ES-I3 (cell line): ENCODE measurements around the gene CDK19.
A peak's percentile ranks its signal among the peaks of the same experiment; 100 is the strongest.

Source experiments
- H3K36me3 ChIP-seq: 2 replicates; pipeline ENCODE4 v1.6.1; 2013; ENCODE audit warnings: mild to moderate bottlenecking, low read length, control low read depth, moderate library complexity; ENCODE audit not compliant: insufficient read depth
- H3K4me1 ChIP-seq: 2 replicates; pipeline ENCODE4 v1.6.1; 2013; ENCODE audit warnings: mild to moderate bottlenecking, control low read depth, low read length; ENCODE audit not compliant: insufficient read depth
- H3K9ac ChIP-seq: 2 replicates; pipeline ENCODE4 v1.6.1; 2013; ENCODE audit warnings: low read depth, mild to moderate bottlenecking, low read length, moderate library complexity
- H3K9me3 ChIP-seq: 2 replicates; pipeline ENCODE4 v1.6.1; 2013; ENCODE audit warnings: mild to moderate bottlenecking, low read length, moderate library complexity; ENCODE audit not compliant: control insufficient read depth, insufficient read depth

The CDK19 gene

GRCh38 chr6:110658631-110659211 lies 156.5 kb downstream of the CDK19 start:
- Histone ChIP-seq H3K4me1 (no peaks in the 10 kb centered on the region), H3K36me3 (no peaks in the 10 kb centered on the region), H3K9me3 (no peaks in the 10 kb centered on the region), H3K9ac (no peak overlapping the region)

GRCh38 chr6:110656492-110656891 lies 158.8 kb downstream of the CDK19 start:
- H3K36me3 ChIP-seq: no peaks in the 10 kb centered on the region
- no peaks in the 10 kb centered on the region for H3K9me3 ChIP-seq
- no peaks in the 10 kb centered on the region for H3K4me1 ChIP-seq
- no peak overlapping the region for H3K9ac ChIP-seq

GRCh38 chr6:110655821-110656220 lies 159.4 kb downstream of the CDK19 start:
- Histone ChIP-seq H3K9me3 (no peaks in the 10 kb centered on the region), H3K9ac (no peak overlapping the region), H3K4me1 (no peaks in the 10 kb centered on the region), H3K36me3 (no peaks in the 10 kb centered on the region)

- Histone ChIP-seq H3K4me1 (no peaks in the 10 kb centered on the region), H3K9ac (no peak overlapping the region), H3K9me3 (no peaks in the 10 kb centered on the region), H3K36me3 (no peaks in the 10 kb centered on the region)
These were observed 161.0 kb downstream of the CDK19 start for GRCh38 chr6:110654096-110654820.

- Histone ChIP-seq H3K36me3 (no peaks in the 10 kb centered on the region), H3K9me3 (no peaks in the 10 kb centered on the region), H3K9ac (no peak overlapping the region), H3K4me1 (no peaks in the 10 kb centered on the region)
These were observed 161.9 kb downstream of the CDK19 start for GRCh38 chr6:110653381-110653780.

- Histone ChIP-seq H3K4me1 (no peaks in the 10 kb centered on the region), H3K9ac (no peak overlapping the region), H3K36me3 (no peaks in the 10 kb centered on the region), H3K9me3 (no peaks in the 10 kb centered on the region)
These were observed 162.7 kb downstream of the CDK19 start for GRCh38 chr6:110652520-110652919.

GRCh38 chr6:110650755-110651154 lies 164.5 kb downstream of the CDK19 start:
- H3K4me1 ChIP-seq: no peaks in the 10 kb centered on the region
- no peaks in the 10 kb centered on the region for H3K9me3 ChIP-seq
- no peaks in the 10 kb centered on the region for H3K36me3 ChIP-seq
- no peak overlapping the region for H3K9ac ChIP-seq

- Histone ChIP-seq H3K9me3 (no peaks in the 10 kb centered on the region), H3K4me1 (no peaks in the 10 kb centered on the region), H3K9ac (no peak overlapping the region), H3K36me3 (no peaks in the 10 kb centered on the region)
These were observed 165.6 kb downstream of the CDK19 start for GRCh38 chr6:110649704-110650103.

- H3K9ac ChIP-seq: peak overlapping the region; percentile 15; the same call in 1 of the 2 replicates
- H3K36me3 ChIP-seq: no peaks in the 10 kb centered on the region
- H3K9me3 ChIP-seq: no peaks in the 10 kb centered on the region
- no peaks in the 10 kb centered on the region for H3K4me1 ChIP-seq
These were observed 168.0 kb downstream of the CDK19 start for GRCh38 chr6:110646951-110647910.

- H3K4me1 ChIP-seq: no peaks in the 10 kb centered on the region
- H3K9me3 ChIP-seq: no peaks in the 10 kb centered on the region
- no peaks in the 10 kb centered on the region for H3K36me3 ChIP-seq
- H3K9ac ChIP-seq: no peak overlapping the region
These were observed 168.9 kb downstream of the CDK19 start for GRCh38 chr6:110646419-110646698.

- H3K9ac ChIP-seq: no peak overlapping the region
- H3K36me3 ChIP-seq: no peaks in the 10 kb centered on the region
- H3K4me1 ChIP-seq: no peaks in the 10 kb centered on the region
- H3K9me3 ChIP-seq: no peaks in the 10 kb centered on the region
These were observed 169.4 kb downstream of the CDK19 start for GRCh38 chr6:110645685-110646418.

GRCh38 chr6:110643175-110643574 lies 172.1 kb downstream of the CDK19 start:
- Histone ChIP-seq H3K4me1 (no peaks in the 10 kb centered on the region), H3K9ac (no peak overlapping the region), H3K36me3 (no peaks in the 10 kb centered on the region)

GRCh38 chr6:110642711-110643110 lies 172.6 kb downstream of the CDK19 start:
- H3K4me1 ChIP-seq: no peaks in the 10 kb centered on the region
- H3K9me3 ChIP-seq: no peaks in the 10 kb centered on the region; the same call in 1 of the 2 replicates
- H3K36me3 ChIP-seq: no peaks in the 10 kb centered on the region
- no peak overlapping the region for H3K9ac ChIP-seq

More at GRCh38 chr6:110643175-110643574, 172.1 kb downstream of the CDK19 start:
- no peaks in the 10 kb centered on the region; the same call in 1 of the 2 replicates for H3K9me3 ChIP-seq

GRCh38 chr6:110636781-110637180 lies 178.5 kb downstream of the CDK19 start:
- Histone ChIP-seq H3K9me3 (no peaks in the 10 kb centered on the region; the same call in 1 of the 2 replicates), H3K4me1 (no peaks in the 10 kb centered on the region)

More at GRCh38 chr6:110636781-110637180, 178.5 kb downstream of the CDK19 start:
- H3K36me3 ChIP-seq: no peaks in the 10 kb centered on the region
- H3K9ac ChIP-seq: no peak overlapping the region
